Left ventricle myocardium inferior (tissue), 1 donor: Measurements from ENCODE around the gene INSIG2. TPM values are rescaled to one million over a fixed set of nuclear protein-coding genes. Genes with fewer than 3 reads are reported as not detected.

Experiments used
- DNase-seq: peaks from one replicate; pipeline ENCODE4 v3.0.0-alpha.2; 2020
- H3K27ac ChIP-seq: fragments of 200-600 bp; replicated peaks from 2 replicates; pipeline ENCODE4 v1.8.0; 2021
- H3K27me3 ChIP-seq: fragments of 200-600 bp; 2 replicates; pipeline ENCODE4 v1.8.0; 2021; ENCODE audit warnings: low read depth
- H3K36me3 ChIP-seq: fragments of 200-600 bp; 2 replicates; pipeline ENCODE4 v1.8.0; 2021
- H3K4me1 ChIP-seq: fragments of 200-600 bp; 2 replicates; pipeline ENCODE4 v1.8.0; 2021
- H3K4me3 ChIP-seq: fragments of 200-600 bp; 2 replicates; pipeline ENCODE4 v1.8.0; 2021; ENCODE audit warnings: mild to moderate bottlenecking, moderate library complexity
- H3K9me3 ChIP-seq: fragments of 200-600 bp; replicated peaks from 2 replicates; pipeline ENCODE4 v1.8.0; 2021
- intact Hi-C: fragments of 100-400 bp; cut with micrococcal nuclease; formaldehyde crosslinking; loops from one replicate; pipeline ENCODE4 v1.11.0; 2022
- long read RNA-seq: library from polyadenylated mRNA; unstranded; transcript quantifications from one replicate; pipeline ENCODE4 v2.0.0, GENCODE V29; 2021
- total RNA-seq: library from RNA; stranded (reverse); fragmentation: NEBNext Ultra II Directional; extraction: Animal tissue kit (Norgen Biotek cat#: 25700); gene quantifications from one replicate; pipeline ENCODE4 v1.2.1, GENCODE V29; 2021
- TF ChIP-seq, protein P1 (sequence below): fragments of 200-600 bp; IDR thresholded peaks from 2 replicates; pipeline ENCODE4 v1.8.0; 2021; ENCODE audit warnings: antibody characterized with exemption, mild to moderate bottlenecking, borderline replicate concordance
- donor health status: DM: no; HTN: yes; CAD: no; lungs with severe emphysema.

INSIG2 gene
- total RNA-seq = 15.9 TPM
- long read RNA-seq, transcript INSIG2-201 (6 exons, 2,590 nt) = major isoform, 35 of 42 reads
- long read RNA-seq, partial matches to known transcripts = 1 of 42 reads
- long read RNA-seq, other reads (novel, unspliced or antisense) = 3 of 42 reads

DNA sequence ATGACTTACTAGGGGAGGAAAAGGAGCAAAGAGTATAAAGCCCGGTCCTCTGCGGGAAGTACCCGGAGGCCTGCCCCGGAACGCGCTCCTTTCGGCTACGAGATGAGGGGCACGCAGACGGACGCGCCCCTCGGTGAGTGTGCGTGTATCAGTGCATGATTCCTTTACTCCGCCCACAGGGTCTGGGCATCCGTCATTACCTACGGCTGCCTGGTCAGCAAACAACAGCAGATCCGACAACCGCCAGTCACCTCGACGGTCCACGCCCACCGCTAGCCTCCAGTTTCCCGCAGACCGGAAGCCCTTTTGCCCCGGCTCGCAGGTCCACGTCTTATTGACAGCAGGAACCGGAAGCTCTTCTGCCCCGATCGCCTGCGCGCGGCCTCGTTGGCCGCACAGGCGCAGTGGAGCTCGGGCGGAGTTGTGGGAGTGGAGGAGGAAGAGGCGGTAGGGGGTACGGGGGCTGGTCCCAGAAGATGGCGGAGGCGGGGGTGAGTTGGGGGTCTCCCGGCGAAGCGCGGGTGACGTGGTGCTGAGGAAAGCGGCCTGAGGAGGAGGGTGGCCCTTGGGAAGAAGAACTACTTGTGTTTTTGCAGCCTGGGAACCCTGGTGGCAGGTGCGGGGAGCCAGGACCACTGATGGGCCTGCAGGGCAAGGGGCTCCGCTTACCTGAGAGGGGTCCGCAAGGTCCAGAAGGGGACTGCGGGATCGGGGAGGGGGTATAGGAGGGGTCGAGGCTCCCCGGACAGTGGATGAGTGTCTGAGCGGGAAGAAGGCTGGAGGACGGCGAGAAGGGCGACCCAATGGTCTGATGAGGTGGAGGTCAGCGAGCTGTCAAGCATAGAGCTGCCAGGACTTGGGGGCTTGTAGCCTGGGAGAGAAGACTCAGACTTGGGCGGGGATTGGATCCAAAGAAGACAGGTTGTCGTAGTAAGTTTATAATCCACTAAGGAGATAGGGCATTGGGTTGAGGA lies at the start of gene INSIG2:
INSIG2 (plus strand) TSS at position 421 of the 974 bp plus-strand sequence. CDS start 8,086 bp downstream, outside the sequence.
- H3K9me3 ChIP-seq = no peaks in the 10 kb centered on the region
- peak; percentile 93 for DNase-seq
- peak within 1 kb of the TSS; percentile 68 for H3K27ac ChIP-seq
- intact Hi-C loops = no loop called here
- H3K4me1 ChIP-seq = peaks cover 35% of the 10 kb centered on the region
- no peaks in the 10 kb centered on the region for H3K27me3 ChIP-seq
- peak within 1 kb of the TSS; percentile 86 for H3K4me3 ChIP-seq
- no peaks in the 10 kb centered on the region for H3K36me3 ChIP-seq
- TF ChIP-seq, protein P1, sequence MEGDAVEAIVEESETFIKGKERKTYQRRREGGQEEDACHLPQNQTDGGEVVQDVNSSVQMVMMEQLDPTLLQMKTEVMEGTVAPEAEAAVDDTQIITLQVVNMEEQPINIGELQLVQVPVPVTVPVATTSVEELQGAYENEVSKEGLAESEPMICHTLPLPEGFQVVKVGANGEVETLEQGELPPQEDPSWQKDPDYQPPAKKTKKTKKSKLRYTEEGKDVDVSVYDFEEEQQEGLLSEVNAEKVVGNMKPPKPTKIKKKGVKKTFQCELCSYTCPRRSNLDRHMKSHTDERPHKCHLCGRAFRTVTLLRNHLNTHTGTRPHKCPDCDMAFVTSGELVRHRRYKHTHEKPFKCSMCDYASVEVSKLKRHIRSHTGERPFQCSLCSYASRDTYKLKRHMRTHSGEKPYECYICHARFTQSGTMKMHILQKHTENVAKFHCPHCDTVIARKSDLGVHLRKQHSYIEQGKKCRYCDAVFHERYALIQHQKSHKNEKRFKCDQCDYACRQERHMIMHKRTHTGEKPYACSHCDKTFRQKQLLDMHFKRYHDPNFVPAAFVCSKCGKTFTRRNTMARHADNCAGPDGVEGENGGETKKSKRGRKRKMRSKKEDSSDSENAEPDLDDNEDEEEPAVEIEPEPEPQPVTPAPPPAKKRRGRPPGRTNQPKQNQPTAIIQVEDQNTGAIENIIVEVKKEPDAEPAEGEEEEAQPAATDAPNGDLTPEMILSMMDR = peak; percentile 21

GRCh38 chr2:118040891-118041290 lies 47.4 kb upstream of the INSIG2 start:
- Histone ChIP-seq H3K27ac (no peak overlapping the region), H3K9me3 (peaks cover 8% of the 10 kb centered on the region), H3K4me1 (no peaks in the 10 kb centered on the region), H3K4me3 (no peak overlapping the region), H3K27me3 (peaks cover 94% of the 10 kb centered on the region), H3K36me3 (no peaks in the 10 kb centered on the region)
- intact Hi-C loops = loop anchor here (10.0 kb wide), 1 partner anchor 814 kb away; no protein-coding TSS in a partner anchor
- TF ChIP-seq, protein P1 = no peak
- no peak for DNase-seq

DNA sequence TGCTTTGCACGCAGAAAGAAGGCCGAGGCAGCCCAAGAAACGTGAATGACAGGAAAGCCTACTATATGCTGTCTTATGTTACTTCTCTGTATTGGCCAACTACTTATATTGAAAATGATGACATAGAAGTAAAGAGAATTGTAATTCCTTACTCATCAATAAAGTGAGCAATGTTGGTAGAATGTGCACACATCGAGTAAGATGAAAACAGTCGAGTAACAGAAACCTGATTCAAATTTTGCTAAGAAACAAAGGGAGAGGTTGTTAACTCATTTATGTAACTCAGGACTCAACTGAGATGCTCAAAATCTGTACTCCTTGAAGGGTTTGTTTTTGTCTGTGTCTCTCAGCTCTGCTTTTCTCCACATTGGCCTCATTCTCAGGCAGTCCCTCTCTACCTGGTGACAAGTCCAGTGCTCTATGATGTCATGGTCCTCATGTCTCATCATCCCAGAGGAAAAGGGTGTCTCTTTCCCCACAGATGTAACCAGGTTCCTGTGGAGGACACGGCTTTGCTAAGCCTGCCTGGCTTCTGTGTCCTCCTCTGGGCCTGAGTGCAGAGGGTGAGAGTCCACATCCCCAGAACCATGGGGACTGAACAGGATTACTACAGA lies 44.1 kb upstream of the INSIG2 start:
- peaks cover 92% of the 10 kb centered on the region for H3K27me3 ChIP-seq
- intact Hi-C loops = loop anchor here (10.0 kb wide), 1 partner anchor 811 kb away; no protein-coding TSS in a partner anchor

GRCh38 chr2:118044854-118045253 lies 43.4 kb upstream of the INSIG2 start:
- TF ChIP-seq, protein P1 = no peak
- intact Hi-C loops = loop anchor here (10.0 kb wide), 1 partner anchor 810 kb away; no protein-coding TSS in a partner anchor
- peaks cover 92% of the 10 kb centered on the region for H3K27me3 ChIP-seq
- no peaks in the 10 kb centered on the region for H3K9me3 ChIP-seq
- H3K36me3 ChIP-seq = no peaks in the 10 kb centered on the region
- no peak overlapping the region for H3K27ac ChIP-seq
- H3K4me3 ChIP-seq = no peak overlapping the region
- H3K4me1 ChIP-seq = no peaks in the 10 kb centered on the region
- no peak for DNase-seq

More for the DNA sequence above, 44.1 kb upstream of the INSIG2 start:
- Histone ChIP-seq H3K36me3 (no peaks in the 10 kb centered on the region), H3K4me3 (no peak overlapping the region), H3K27ac (no peak overlapping the region), H3K9me3 (no peaks in the 10 kb centered on the region), H3K4me1 (no peaks in the 10 kb centered on the region)
- DNase-seq = no peak
- TF ChIP-seq, protein P1 = no peak

DNA sequence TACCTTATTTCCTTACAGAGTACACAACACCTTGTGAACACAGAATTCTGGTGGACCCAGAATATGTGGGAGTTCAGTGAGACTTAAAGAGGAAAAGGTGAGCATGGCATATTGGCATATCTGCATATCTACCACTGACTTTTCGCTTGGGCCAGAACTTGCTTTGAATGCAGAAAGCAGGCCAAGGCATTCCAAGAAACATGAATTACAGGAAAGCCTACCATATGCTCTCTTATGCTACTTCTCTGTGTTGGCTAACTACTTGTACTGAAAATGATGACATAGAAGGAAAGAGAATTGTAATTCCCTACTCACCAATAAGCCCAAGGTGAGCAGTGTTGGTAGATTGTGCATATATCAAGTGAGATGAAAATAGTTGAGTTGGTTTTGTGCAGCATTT lies 43.0 kb upstream of the INSIG2 start:
- no peak for DNase-seq
- TF ChIP-seq, protein P1 = no peak
- no peaks in the 10 kb centered on the region for H3K9me3 ChIP-seq
- H3K27ac ChIP-seq = no peak overlapping the region
- no peaks in the 10 kb centered on the region for H3K4me1 ChIP-seq
- intact Hi-C loops = loop anchor here (10.0 kb wide), 1 partner anchor 810 kb away; no protein-coding TSS in a partner anchor
- peaks cover 92% of the 10 kb centered on the region for H3K27me3 ChIP-seq
- H3K4me3 ChIP-seq = no peak overlapping the region
- H3K36me3 ChIP-seq = no peaks in the 10 kb centered on the region
